CD4-positive, alpha-beta T cell treated with Interleukin-2 at 100 ng/mL for 4 hours (primary cell): ENCODE results near the gene SPRR4.

Experiments
- DNase-seq: peaks from one replicate; pipeline ENCODE4 v3.0.0-alpha.2; 2020; ENCODE audit warnings: low spot score

SPRR4 gene, protein sequence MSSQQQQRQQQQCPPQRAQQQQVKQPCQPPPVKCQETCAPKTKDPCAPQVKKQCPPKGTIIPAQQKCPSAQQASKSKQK

DNA sequence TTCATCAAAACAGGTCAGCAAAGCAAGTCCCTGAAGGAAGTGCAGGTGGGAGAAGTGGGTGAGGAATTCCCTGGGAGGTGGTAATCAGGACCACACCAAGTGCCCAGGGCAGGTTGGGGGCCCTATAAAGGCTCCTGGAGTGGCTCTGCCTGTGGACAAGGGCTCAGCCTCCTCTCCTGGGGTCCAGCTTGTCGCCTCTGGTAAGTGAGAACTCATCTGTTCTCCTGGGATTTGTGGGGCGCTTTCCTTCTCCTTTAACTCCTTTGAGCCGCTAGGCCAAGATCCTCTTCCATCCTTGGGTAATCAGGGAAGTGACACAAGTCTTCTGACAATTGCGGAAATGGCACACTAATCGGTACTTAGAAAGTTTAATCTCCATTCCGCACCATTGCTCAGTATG, at the start of gene SPRR4:
SPRR4 (plus strand) TSS at position 154 of the 400 bp plus-strand sequence. CDS start 1,243 bp downstream, outside the sequence.
- DNase-seq: no peak

DNA sequence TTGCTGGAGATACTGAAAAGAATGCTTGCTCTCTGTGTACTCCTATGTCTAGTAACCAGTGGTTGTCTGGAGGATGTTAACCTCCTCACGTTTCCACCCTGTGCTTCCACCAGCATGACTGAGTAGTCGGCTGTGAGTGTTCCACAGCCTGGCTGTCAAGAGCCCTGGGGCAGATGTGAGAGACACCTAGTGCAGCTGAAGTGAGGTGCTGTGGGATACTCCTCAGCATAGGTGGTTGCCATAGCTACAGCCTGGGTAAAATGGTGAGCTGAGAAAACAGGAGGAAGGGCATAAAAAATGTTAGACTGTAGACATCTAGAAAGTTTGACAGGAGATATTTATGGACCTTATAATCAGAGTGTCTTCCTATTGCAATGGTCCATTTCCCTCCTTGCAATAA, 46.3 kb upstream of the SPRR4 start:
- DNase-seq: no peak

DNA sequence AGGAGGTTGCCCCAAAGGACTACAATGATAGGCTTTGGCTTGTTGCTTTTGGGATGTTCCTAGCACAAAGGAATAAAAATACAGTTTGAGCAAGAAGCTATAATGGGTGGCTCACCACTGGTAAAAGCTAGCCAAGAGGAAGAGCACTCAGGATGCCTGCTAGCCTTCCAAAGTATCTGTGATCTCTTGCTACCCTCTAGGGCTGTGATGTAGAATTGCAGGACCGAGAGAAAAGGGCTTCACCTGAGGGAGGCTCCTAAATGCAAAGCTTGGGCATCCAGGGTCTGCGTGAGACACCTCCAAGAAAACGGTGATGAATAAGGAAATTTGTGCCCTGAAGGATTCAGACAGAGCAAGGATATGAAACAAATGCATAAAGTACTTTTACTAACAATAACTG, 44.4 kb upstream of the SPRR4 start:
- DNase-seq: no peak

DNA sequence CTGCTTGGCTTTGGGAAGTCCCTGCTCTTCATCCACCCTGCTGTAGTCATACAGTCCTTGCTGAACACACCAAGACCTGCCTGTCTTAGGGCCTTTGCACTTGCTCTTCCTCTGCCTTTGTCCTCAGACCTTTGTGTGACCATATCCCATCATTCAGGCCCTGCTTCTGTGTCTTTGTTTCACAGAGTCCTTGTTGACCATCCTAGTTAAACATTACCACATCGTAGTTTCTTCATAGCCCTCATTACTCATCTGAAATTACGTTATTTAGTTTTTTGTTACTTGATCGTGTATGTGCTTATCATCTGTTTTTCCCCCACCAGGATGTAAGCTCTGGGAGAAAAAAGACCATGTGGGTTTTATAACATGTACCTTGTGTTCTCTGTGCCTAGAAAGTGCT, 41.8 kb upstream of the SPRR4 start:
- no peak for DNase-seq

DNA sequence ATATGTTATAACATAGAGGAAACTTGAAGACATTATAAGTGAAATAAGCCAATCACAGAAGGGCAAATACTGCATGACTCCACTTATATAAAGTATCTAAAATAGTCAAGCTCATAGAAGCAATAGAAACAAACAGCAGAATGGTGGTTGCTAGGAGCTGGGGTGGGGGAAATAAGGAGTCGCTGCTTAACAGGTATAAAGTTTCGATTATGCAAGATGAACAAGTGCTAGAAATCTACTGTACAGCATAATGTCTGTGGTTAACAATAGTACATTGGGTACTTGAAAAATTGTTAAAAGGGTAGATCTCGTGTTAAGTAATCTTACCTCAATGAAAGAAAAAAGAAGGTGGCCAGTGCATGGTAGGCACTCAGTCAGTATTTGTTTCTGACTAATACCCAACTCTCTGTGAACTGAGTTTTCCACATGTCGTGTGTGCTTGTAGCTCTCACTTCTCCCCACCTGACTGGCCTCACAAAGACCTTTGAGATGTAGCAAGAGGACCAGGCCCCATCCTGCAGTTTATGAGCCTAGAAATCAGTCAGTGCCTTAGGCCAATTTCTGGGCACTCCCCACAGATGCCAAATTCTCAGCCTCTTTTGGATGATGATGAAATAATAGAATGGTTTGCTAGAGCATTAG, 38.2 kb upstream of the SPRR4 start:
- DNase-seq: no peak

DNA sequence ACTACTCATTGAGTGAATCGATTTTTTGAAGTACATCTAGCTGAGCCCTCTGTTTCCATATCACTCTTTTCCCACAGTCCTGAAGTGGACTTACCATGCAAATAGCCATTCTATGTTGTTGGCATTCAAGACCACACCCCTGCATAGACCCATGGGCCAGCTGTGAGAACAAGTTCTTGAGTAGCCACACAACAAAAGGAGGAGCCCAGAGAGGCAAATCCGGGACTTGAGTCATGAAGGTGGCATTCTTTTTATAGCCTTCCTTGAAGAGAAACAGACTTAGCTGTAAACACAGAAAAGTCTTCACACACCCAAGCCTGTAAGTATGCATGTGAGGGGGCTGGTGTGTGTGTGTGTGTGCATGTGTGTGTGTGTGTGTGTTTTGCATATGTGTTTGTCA, 37.3 kb upstream of the SPRR4 start:
- no peak for DNase-seq

DNA sequence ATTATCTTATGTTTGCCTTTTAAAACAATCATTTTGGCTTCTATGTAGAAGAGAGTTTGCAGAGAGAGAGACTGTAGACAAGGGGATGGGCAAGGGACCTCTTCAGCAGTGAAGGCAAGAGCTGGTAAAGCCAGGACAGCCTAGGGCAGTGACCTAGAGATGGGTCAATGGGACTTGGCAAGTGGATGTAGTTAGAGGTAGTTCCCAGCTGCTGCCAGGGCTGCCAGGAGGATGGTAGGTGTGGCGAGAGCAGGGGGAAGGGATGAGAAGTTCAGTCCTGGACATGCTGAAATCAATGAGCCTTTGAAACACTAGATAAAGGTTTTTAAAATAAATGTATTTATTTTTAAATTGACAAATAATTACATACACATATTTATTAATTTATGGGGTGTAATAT, 29.8 kb upstream of the SPRR4 start:
- DNase-seq: no peak

DNA sequence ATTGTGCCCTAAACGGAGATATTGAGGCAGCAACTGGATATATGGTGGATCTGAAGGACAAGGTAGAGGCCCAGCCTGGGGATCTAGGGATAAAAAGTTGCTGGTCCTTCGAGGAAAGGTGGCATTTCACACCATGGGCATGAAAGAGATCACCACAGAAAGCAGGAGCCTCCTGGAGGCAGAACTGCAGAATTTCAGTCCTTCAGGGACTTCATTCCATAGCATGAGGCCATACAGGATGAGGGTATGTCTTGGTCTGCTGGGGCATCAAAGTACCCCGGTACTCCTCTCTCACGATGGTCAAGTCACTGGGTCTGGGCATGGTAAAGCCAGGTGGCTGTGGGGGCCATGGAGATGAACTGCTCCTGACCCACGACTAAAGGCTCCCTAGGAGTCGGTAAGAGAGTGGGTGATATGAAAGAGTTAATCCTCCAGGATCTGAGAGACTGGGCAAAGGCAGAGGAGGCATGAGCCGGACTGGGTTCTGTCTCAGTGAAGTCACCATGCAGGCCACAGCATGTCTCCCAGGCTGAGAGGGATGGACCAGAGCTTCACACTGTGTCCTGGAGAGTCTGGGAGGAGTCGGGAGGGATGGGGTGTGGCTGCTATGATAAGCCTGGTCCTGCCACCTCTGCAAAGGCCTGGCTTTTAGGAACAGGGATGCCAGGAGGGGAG, 29.3 kb upstream of the SPRR4 start:
- no peak for DNase-seq

DNA sequence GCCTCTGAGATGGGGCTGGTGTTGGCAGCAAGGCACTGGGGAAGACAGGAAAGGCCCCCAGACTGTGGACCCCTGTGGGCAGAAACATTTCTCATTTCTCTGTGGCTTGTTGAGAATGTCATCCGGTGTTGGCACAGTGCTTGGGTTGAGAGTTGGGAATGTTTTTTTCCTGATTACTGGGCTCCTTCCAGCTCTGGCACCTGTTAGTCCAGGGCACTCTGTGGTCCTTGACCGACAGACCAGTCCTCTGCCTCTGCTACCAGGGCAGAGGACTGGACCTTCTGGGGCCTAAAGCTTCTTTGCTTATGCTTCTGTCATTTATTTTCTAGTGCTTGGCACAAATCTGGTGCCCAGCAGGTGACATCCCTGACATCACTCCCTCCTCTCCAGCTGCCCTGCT, 28.3 kb upstream of the SPRR4 start:
- DNase-seq: no peak

DNA sequence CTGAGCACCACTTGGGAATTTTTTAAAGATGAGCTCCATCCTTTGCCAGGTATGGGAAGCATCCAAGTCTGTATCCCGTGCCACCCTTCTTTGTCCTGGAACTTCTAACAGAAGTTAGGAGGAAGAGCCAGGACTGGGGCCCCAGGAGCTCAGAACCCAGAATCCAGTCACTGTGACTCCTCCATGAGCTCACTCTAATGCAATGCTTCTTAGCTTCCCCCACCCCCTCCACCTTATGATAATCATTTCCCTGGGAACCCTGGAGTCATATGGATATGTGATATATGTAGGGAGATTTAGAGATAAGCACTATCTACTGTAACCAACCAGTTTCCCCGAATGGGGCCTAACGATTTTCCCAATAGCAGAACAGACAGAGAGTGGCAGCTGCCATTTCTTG, 24.2 kb upstream of the SPRR4 start:
- no peak for DNase-seq

DNA sequence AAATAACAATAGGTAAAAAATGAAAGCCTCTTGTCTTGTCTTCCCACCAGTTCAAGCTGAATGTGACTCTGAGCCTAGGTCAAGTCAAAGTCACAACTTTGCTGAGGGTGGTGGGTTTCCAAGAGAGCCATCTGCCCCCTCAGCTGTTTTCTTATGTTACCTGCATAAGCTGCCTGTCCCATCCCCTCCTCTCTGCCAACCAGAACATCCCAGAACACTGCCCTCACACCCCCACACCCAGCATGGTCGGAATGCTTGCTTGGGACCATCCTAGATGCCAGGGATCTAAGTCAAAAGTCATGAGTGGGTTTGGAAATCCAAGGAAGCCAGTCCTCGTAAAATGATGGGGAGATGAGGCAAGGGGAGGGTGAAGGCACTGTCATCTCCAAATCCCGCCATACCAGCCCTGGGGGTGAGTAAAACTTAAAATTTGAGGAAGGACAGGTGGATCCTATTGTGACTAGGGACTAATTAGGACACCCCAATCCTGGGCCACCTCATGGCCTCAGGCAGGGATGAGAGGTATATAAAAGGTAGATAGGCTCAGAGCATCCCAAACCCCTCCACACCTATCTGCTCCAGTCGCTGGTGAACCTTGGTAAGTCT, 23.7 kb upstream of the SPRR4 start, which contains the start of gene SPRR5:
SPRR5 (plus strand) TSS at position 556 of the 606 bp plus-strand sequence. CDS start 1,349 bp downstream, outside the sequence.
- no peak for DNase-seq

DNA sequence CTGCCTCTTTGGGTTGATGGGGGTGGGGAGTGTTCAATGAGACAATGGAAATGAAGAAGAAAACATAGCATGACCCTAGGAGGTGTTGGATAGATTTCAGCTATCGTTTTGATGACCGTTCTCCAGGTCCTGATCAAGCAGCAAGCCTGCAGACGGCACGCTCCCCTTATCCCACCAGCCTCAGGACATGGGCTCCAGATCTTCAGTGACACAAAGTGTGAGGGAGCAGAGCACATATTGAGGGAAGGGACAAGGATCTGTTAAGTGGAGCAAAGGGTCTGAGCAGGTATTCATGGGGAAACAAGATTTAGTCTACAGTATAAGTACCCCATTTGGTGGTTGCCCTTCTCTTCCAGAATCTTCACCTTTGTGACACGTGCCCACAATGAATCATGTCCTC, 18.7 kb upstream of the SPRR4 start:
- no peak for DNase-seq

DNA sequence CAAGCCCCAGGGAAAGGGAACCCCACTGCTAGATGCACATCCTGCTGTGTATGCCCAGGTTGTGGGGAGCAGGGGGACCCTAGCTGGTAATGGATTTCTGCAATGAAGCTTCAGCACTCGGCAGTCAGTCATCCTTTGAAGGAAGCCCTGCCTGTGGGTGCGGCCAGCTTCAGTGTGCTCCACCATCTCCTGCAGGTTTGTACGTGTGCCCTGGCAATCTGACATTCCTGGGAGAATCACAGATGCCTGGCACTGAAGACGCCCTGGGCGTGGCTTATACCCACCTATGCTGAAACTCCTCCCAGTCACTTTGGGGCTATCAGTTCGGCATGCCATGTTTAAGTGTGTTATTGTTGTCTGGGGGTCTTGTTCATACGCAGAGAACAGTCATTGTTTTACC, 16.7 kb upstream of the SPRR4 start:
- DNase-seq: no peak

DNA sequence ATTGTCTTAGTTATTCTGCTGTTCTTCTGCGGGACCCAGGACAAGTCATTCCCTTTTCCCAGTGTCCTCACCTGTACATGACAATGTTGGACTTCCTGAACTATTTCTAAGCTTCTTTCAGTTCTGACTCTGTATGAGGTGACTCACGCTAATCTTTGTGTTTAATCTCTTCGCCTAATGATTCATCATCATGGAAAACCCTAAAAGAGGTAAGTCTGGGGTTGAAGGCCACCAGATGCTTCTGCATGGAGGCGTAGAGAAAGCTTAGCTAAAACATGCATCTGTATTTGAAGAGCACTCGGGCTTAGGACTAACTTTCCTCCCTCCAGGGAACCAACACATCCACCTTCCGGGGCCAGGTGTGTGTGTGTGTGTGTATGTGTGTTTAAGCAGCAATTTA, 16.0 kb upstream of the SPRR4 start:
- DNase-seq: no peak

DNA sequence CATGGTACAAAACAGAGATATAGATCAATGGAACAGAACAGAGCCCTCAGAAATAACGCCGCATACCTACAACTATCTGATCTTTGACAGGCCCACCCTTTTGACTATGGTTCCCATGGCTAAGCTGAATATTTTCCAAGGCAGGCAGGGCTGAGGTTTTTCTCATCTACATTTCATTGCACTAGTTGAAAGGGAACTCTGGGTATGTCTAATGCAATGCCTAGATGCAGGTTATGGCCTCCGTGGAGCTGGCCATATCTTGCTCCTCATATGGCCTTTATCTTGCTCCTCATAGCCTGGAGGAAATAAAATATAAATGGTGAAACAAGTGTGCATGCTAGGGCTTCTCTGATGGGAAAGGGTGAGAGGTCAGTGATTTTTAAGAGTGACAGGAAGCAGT, 12.9 kb upstream of the SPRR4 start:
- no peak for DNase-seq

DNA sequence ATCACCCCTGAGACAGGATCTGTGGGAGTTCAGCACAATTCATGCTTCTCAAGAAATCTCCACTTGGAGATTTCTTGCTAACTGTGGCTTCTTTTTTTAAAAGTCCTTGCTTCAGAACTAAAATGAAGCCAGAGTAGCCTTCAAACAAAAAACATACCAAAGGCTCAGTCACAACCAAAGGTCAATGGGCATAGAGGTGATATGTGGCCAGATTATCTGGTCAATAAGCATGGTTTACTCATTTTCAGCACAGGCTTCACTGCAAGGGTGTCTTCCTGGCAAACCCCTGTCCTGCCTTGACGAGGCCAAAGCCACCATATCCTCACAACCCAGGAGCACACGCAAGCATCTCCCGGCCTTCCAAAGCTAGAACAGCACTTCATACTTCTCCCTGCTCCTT, 11.2 kb upstream of the SPRR4 start:
- DNase-seq: no peak

DNA sequence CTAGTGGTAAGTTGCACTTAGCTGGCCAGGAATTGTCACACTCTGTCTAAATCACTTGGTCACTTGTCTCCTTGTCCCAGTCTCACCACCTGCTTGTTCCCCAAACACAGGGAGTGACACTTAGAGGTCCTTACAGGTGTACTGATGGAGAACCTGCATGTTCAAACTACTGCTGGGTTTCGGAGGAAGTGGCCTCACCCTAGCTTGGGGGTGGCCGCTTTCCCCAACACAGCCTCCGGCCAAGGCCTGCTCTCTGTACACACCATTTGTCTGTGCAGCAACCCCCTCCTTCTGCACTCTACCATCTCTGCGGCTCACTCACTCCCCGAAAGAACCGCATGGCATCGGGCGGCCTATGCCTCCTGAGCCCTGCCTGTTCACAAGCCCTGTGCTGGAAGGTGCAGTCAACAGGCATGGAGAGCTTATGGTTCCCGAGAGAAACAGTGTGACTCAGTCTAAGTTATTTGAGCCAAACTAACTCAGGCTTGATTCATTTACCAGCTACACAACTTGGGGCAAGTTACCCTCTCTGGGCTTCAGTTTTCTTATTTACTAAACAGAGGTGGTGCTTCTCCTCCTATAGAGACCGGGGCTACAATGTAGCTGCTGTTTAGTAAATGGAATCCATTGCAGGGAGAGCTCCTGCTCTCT, 10.5 kb upstream of the SPRR4 start:
- DNase-seq: no peak

DNA sequence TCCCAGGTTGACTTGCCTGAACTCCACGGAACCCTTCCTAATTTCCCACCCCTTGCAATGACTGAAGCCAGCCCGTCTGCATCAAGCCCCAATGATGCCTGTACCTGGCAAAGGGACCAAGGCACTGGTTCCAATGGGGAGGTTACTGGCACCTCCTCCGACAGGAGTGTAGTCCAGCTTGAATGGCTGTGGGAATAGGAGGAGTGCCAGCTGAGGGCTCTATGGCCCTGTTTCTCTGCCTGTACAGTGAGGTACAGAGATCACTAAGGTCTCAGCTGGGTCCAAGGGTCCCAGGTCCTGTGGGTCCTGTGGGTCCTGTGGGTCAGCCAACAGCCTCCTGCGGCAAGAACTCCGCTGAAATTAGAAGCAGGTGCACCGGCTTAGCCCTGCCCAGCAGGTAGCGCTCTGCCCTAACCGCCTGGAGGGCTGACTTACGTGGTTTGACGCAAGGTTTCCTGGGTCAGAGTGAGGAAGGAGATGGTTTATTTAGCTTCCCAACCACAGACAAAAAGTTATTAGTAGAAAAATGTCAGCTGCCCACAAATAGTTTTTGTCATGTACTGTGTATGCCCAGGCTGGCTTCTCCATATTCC, 9.9 kb upstream of the SPRR4 start:
- DNase-seq: no peak

DNA sequence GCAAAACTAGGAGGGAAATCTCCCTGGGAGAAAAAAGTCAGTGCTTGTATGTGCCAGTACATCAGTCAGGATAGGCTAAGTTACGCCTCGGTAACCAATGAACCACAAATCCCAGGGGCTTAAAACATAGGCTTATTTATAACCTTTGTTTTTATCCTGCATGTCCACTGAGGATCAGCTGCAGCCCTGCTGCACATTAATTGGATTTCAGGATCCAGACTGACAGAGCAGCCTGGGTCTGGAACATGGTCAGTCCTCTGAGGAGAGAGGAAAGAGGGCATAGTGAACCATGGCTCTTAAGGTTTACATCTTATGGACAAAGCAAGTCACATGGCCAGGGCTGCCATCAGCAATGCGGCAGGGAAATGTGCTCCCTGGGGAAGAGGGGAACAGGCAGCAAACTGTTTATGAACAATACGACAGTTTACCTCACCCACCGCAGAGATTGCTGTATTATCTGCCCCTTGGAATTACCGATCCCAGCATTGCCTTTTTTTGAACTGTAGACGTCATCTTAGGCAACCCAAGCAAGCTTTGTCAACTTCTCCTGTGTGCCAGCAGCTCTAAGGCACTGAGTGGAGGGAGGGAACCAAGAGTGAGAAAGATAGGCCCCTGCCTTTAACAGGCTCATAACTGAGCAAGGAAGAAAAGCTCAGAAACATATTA, 9.1 kb upstream of the SPRR4 start:
- DNase-seq: no peak

DNA sequence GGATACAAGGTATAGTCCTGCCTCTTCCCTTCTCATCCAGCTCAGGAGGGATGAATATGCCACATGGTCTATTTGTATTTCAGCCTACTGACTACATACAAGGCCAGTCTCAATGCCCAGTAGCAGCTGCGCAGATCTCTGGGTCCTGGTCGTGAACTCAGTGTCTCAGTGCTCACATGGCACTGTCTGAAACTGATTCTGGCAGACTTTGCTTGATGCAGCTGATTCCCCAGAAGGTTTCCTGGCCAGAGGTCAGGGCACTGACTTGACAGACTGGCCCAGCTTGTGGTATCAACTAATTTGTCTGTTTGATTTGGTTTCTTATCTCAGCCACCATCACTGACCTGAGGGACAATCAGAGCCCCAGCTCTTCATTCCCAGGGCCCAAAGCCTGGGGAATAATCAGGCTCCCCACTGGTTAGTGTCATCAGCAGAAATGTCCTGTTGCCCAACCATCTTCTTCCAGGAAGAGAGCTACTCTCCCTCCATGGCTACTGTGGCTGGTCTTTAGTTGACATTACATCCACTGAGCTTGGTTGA, 7.5 kb upstream of the SPRR4 start:
- no peak for DNase-seq

DNA sequence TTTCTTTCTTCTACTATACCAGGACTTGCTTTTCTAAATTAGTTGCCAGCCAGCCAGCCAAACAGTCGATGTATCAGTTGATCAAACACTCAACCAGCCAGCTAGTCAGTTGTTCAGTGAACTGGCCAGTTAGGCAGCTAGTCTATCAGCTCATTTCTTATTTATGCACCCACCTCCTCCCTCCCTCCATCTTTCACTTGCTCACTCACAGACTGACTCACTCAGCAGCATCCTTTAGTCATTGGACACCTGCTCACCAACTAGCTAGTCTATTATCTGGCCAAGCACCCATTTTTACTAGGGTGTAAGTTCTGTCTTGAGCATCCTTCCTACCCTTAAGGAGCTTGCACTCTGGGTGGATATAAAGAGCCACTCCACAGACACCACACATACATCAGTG, 5.9 kb upstream of the SPRR4 start:
- DNase-seq: no peak

DNA sequence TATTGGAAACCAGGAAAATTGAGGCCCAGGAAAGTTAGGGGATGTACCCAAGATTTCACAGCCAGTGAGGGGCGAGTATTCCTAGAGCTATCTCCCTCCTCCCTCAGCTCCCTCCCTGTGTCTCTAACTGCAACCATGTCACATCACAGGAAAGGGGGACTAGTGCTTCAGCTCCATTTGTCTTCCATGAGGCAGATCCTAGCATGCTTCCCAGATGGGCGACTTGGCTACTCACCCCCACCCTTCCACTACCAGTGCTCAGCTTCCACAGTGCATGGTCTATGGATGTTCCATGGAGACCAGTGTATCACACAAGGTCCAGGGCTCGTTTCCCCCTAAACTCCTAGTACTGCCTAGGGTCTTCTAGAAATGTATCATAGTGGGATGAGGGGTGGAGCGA, 4.6 kb upstream of the SPRR4 start:
- DNase-seq: no peak
